ENCODE results near the gene TMEM209.

GRCh38 chr7:130240240-130240639, 35.0 kb upstream of the TMEM209 start:
- TF ChIP-seq POLR2A (IDR thresholded peaks at IDR 0.05) (no peak), POLR2AphosphoS5 (IDR thresholded peaks at IDR 0.05) (no peak), EP300 (IDR thresholded peaks at IDR 0.05) (no peak)
- TF ChIP-seq, protein P1, sequence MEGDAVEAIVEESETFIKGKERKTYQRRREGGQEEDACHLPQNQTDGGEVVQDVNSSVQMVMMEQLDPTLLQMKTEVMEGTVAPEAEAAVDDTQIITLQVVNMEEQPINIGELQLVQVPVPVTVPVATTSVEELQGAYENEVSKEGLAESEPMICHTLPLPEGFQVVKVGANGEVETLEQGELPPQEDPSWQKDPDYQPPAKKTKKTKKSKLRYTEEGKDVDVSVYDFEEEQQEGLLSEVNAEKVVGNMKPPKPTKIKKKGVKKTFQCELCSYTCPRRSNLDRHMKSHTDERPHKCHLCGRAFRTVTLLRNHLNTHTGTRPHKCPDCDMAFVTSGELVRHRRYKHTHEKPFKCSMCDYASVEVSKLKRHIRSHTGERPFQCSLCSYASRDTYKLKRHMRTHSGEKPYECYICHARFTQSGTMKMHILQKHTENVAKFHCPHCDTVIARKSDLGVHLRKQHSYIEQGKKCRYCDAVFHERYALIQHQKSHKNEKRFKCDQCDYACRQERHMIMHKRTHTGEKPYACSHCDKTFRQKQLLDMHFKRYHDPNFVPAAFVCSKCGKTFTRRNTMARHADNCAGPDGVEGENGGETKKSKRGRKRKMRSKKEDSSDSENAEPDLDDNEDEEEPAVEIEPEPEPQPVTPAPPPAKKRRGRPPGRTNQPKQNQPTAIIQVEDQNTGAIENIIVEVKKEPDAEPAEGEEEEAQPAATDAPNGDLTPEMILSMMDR (IDR thresholded peaks at IDR 0.05), result no peak
